Activated naive CD8-positive, alpha-beta T cell (primary cell): ENCODE results near the gene ALPI.

ENCODE experiments used
- H3K27ac Mint-ChIP-seq: one replicate; pipeline ENCODE4 v1.8.0; 2021; ENCODE audit warnings: mixed read lengths
- H3K27me3 Mint-ChIP-seq: one replicate; pipeline ENCODE4 v1.8.0; 2021; ENCODE audit warnings: mixed read lengths
- H3K36me3 Mint-ChIP-seq: one replicate; pipeline ENCODE4 v1.8.0; 2021; ENCODE audit warnings: mixed read lengths
- H3K4me1 Mint-ChIP-seq: one replicate; pipeline ENCODE4 v1.8.0; 2021; ENCODE audit warnings: low read depth, mixed read lengths
- H3K4me3 Mint-ChIP-seq: one replicate; pipeline ENCODE4 v1.8.0; 2021; ENCODE audit warnings: mild to moderate bottlenecking, mixed read lengths
- H3K9me3 Mint-ChIP-seq: one replicate; pipeline ENCODE4 v1.8.0; 2021; ENCODE audit warnings: low read depth, mixed read lengths

ALPI gene

GRCh38 chr2:232489516-232490220 lies 33.7 kb downstream of the ALPI start:
- H3K27me3 Mint-ChIP-seq = peaks cover 10% of the 10 kb centered on the region
- no peaks in the 10 kb centered on the region for H3K36me3 Mint-ChIP-seq
- H3K9me3 Mint-ChIP-seq = no peaks in the 10 kb centered on the region
- peaks cover 8% of the 10 kb centered on the region for H3K4me1 Mint-ChIP-seq
- H3K27ac Mint-ChIP-seq = no peak overlapping the region
- no peak overlapping the region for H3K4me3 Mint-ChIP-seq

- Mint-ChIP-seq H3K4me1 (peaks cover 3% of the 10 kb centered on the region), H3K36me3 (no peaks in the 10 kb centered on the region), H3K27me3 (peaks cover 7% of the 10 kb centered on the region), H3K27ac (no peak overlapping the region), H3K4me3 (no peak overlapping the region), H3K9me3 (no peaks in the 10 kb centered on the region)
Measured at GRCh38 chr2:232490221-232491138, 34.5 kb downstream of the ALPI start.

GRCh38 chr2:232491139-232491780 lies 35.3 kb downstream of the ALPI start:
- Mint-ChIP-seq H3K9me3 (no peaks in the 10 kb centered on the region), H3K27ac (no peak overlapping the region), H3K27me3 (peaks cover 7% of the 10 kb centered on the region), H3K4me3 (no peak overlapping the region), H3K4me1 (peaks cover 3% of the 10 kb centered on the region), H3K36me3 (no peaks in the 10 kb centered on the region)

GRCh38 chr2:232492236-232492848 lies 36.4 kb downstream of the ALPI start:
- no peak overlapping the region for H3K27ac Mint-ChIP-seq
- H3K4me1 Mint-ChIP-seq = peaks cover 3% of the 10 kb centered on the region
- H3K36me3 Mint-ChIP-seq = no peaks in the 10 kb centered on the region
- H3K27me3 Mint-ChIP-seq = peaks cover 7% of the 10 kb centered on the region
- H3K4me3 Mint-ChIP-seq = no peak overlapping the region
- H3K9me3 Mint-ChIP-seq = no peaks in the 10 kb centered on the region

- H3K27ac Mint-ChIP-seq = no peak overlapping the region
- H3K36me3 Mint-ChIP-seq = no peaks in the 10 kb centered on the region
- no peak overlapping the region for H3K4me3 Mint-ChIP-seq
- H3K27me3 Mint-ChIP-seq = peaks cover 7% of the 10 kb centered on the region
- H3K4me1 Mint-ChIP-seq = peaks cover 3% of the 10 kb centered on the region
- no peaks in the 10 kb centered on the region for H3K9me3 Mint-ChIP-seq
Measured at GRCh38 chr2:232492963-232493700, 37.2 kb downstream of the ALPI start.

GRCh38 chr2:232493701-232494474 lies 37.9 kb downstream of the ALPI start:
- Mint-ChIP-seq H3K4me1 (no peaks in the 10 kb centered on the region), H3K27ac (no peak overlapping the region), H3K36me3 (no peaks in the 10 kb centered on the region), H3K27me3 (peaks cover 4% of the 10 kb centered on the region), H3K4me3 (no peak overlapping the region), H3K9me3 (no peaks in the 10 kb centered on the region)

- H3K4me1 Mint-ChIP-seq = no peaks in the 10 kb centered on the region
- no peaks in the 10 kb centered on the region for H3K9me3 Mint-ChIP-seq
- H3K36me3 Mint-ChIP-seq = no peaks in the 10 kb centered on the region
- no peak overlapping the region for H3K27ac Mint-ChIP-seq
- no peaks in the 10 kb centered on the region for H3K27me3 Mint-ChIP-seq
- H3K4me3 Mint-ChIP-seq = no peak overlapping the region
Measured at GRCh38 chr2:232494542-232494941, 38.6 kb downstream of the ALPI start.

GRCh38 chr2:232495292-232495691 lies 39.3 kb downstream of the ALPI start:
- no peak overlapping the region for H3K4me3 Mint-ChIP-seq
- H3K27me3 Mint-ChIP-seq = no peaks in the 10 kb centered on the region
- no peak overlapping the region for H3K27ac Mint-ChIP-seq
- no peaks in the 10 kb centered on the region for H3K9me3 Mint-ChIP-seq
- H3K4me1 Mint-ChIP-seq = no peaks in the 10 kb centered on the region
- H3K36me3 Mint-ChIP-seq = no peaks in the 10 kb centered on the region

- Mint-ChIP-seq H3K4me3 (no peak overlapping the region), H3K9me3 (no peaks in the 10 kb centered on the region), H3K4me1 (no peaks in the 10 kb centered on the region), H3K36me3 (no peaks in the 10 kb centered on the region), H3K27ac (no peak overlapping the region), H3K27me3 (no peaks in the 10 kb centered on the region)
Measured at GRCh38 chr2:232496501-232497270, 40.7 kb downstream of the ALPI start.

GRCh38 chr2:232497348-232497747 lies 41.4 kb downstream of the ALPI start:
- Mint-ChIP-seq H3K9me3 (no peaks in the 10 kb centered on the region), H3K4me1 (peaks cover 1% of the 10 kb centered on the region), H3K27ac (no peak overlapping the region), H3K36me3 (no peaks in the 10 kb centered on the region), H3K27me3 (peaks cover 1% of the 10 kb centered on the region), H3K4me3 (no peak overlapping the region)

- Mint-ChIP-seq H3K9me3 (no peaks in the 10 kb centered on the region), H3K27ac (no peak overlapping the region), H3K4me3 (no peak overlapping the region), H3K36me3 (no peaks in the 10 kb centered on the region), H3K27me3 (peaks cover 4% of the 10 kb centered on the region), H3K4me1 (peaks cover 4% of the 10 kb centered on the region)
Measured at GRCh38 chr2:232498452-232498851, 42.5 kb downstream of the ALPI start.

GRCh38 chr2:232501331-232501771 lies 45.4 kb downstream of the ALPI start:
- Mint-ChIP-seq H3K36me3 (no peaks in the 10 kb centered on the region), H3K4me1 (peaks cover 4% of the 10 kb centered on the region), H3K9me3 (no peaks in the 10 kb centered on the region), H3K4me3 (no peak overlapping the region), H3K27ac (no peak overlapping the region), H3K27me3 (peaks cover 7% of the 10 kb centered on the region)

- Mint-ChIP-seq H3K4me3 (no peak overlapping the region), H3K36me3 (no peaks in the 10 kb centered on the region), H3K9me3 (no peaks in the 10 kb centered on the region), H3K4me1 (peaks cover 4% of the 10 kb centered on the region), H3K27ac (no peak overlapping the region), H3K27me3 (peaks cover 7% of the 10 kb centered on the region)
Measured at GRCh38 chr2:232501794-232502390, 45.9 kb downstream of the ALPI start.
